SK-N-SH (cell line): ENCODE measurements around the gene DNAJB6. TPM values are rescaled to one million over a fixed set of nuclear protein-coding genes. Genes with fewer than 3 reads are reported as not detected.

Source experiments
- CTCF ChIA-PET: fragments of 300-600, 350-600 bp; formaldehyde crosslinking; extraction: SDS; loops from one replicate; lab custom pipeline; 2021; lab: Yijun Ruan, JAX
- POLR2A ChIA-PET: fragments of 350-600 bp; sonication (Branson Sonifier 250); formaldehyde crosslinking; extraction: SDS; loops from one replicate; lab custom pipeline; 2020; ENCODE audit warnings: antibody characterized with exemption, inconsistent platforms; lab: Yijun Ruan, JAX
- DNase-seq: peaks from one replicate; pipeline ENCODE4 v3.0.0; 2012
- H2AFZ ChIP-seq: fragments of 200-600 bp; sonication (generic); 2 replicates; pipeline ENCODE4 v1.8.1; 2016; ENCODE audit warnings: antibody characterized with exemption, mild to moderate bottlenecking, low read depth
- H3F3A ChIP-seq: fragments of 200-600 bp; sonication (generic); replicated peaks from 2 replicates; pipeline ENCODE3; 2016; ENCODE audit warnings: antibody characterized with exemption, mild to moderate bottlenecking; ENCODE audit not compliant: insufficient read depth
- H3K27ac ChIP-seq, 2 experiments: fragments of 200-500 bp in 1 of 2; fragments of 200-600 bp in 1 of 2; sonication (Bioruptor generic) in 1 of 2; sonication (generic), shearing (Covaris generic) in 1 of 2; 2 replicates each; pipeline versions ENCODE4 v1.5.1 to v1.6.1; 2014 to 2016; ENCODE audit warnings: low read depth in 2 of 2, inconsistent platforms in 1 of 2, low read length in 1 of 2, mild to moderate bottlenecking in 1 of 2, mixed read lengths in 1 of 2
- H3K27me3 ChIP-seq: fragments of 200-600 bp; sonication (generic), shearing (Covaris generic); 2 replicates; pipeline ENCODE4 v1.6.1; 2016; ENCODE audit warnings: mixed run types; ENCODE audit not compliant: insufficient read depth
- H3K36me3 ChIP-seq, 2 experiments: fragments of 200-500 bp in 1 of 2; fragments of 200-600 bp in 1 of 2; sonication (Bioruptor generic) in 1 of 2; sonication (generic) in 1 of 2; replicated peaks in 1 of 2; 2 replicates each; pipeline versions ENCODE3 to v1.5.1; 2014 to 2016; ENCODE audit warnings: low read length in 1 of 2, mild to moderate bottlenecking in 1 of 2; ENCODE audit not compliant: insufficient read depth in 2 of 2, control insufficient read depth in 1 of 2
- H3K4me1 ChIP-seq, 2 experiments: fragments of 200-500 bp in 1 of 2; fragments of 200-600 bp in 1 of 2; sonication (Bioruptor generic) in 1 of 2; sonication (generic), shearing (Covaris generic) in 1 of 2; 2 replicates each; pipeline versions ENCODE4 v1.5.1 to v1.6.1; 2014 to 2016; ENCODE audit warnings: low read depth in 1 of 2, low read length in 1 of 2, mixed run types in 1 of 2; ENCODE audit not compliant: insufficient read depth in 2 of 2, control insufficient read depth in 1 of 2
- H3K4me2 ChIP-seq: fragments of 200-600 bp; sonication (generic), shearing (Covaris generic); 2 replicates; pipeline ENCODE4 v1.6.1; 2017; ENCODE audit warnings: mixed run types
- H3K4me3 ChIP-seq, 2 experiments: fragments of 200-500 bp in 1 of 2; fragments of 200-600 bp in 1 of 2; sonication (Bioruptor generic) in 1 of 2; sonication (generic), shearing (Covaris generic) in 1 of 2; 2 replicates each; pipeline versions ENCODE4 v1.5.1 to v1.8.1; 2014 to 2016; ENCODE audit warnings: low read depth in 2 of 2, inconsistent platforms in 1 of 2, low read length in 1 of 2, mild to moderate bottlenecking in 1 of 2, mixed read lengths in 1 of 2, moderate library complexity in 1 of 2
- H3K79me2 ChIP-seq: fragments of 200-600 bp; sonication (generic); 2 replicates; pipeline ENCODE4 v1.8.1; 2017; ENCODE audit warnings: mild to moderate bottlenecking; ENCODE audit not compliant: insufficient read depth
- H3K9ac ChIP-seq: fragments of 200-600 bp; sonication (generic); 2 replicates; pipeline ENCODE4 v1.6.1; 2017; ENCODE audit warnings: mixed run types
- H3K9me2 ChIP-seq: fragments of 200-600 bp; sonication (generic); 2 replicates; pipeline ENCODE4 v1.6.1; 2017; ENCODE audit warnings: mixed run types
- H3K9me3 ChIP-seq: fragments of 200-600 bp; sonication (generic); 2 replicates; pipeline ENCODE4 v1.6.1; 2017; ENCODE audit warnings: mixed run types, mild to moderate bottlenecking, moderate library complexity
- H4K20me1 ChIP-seq: fragments of 200-600 bp; sonication (generic); 2 replicates; pipeline ENCODE4 v1.6.1; 2017; ENCODE audit warnings: mild to moderate bottlenecking, mixed run types; ENCODE audit not compliant: insufficient read depth
- EP300 ChIP-seq, 2 experiments: IDR thresholded peaks; 2 replicates each; pipeline versions ENCODE4 v1.4.0 to v1.6.1; 2012; ENCODE audit warnings: borderline replicate concordance in 1 of 2, low read depth in 1 of 2, low read length in 1 of 2
- EZH2phosphoT487 ChIP-seq: fragments of 200-600 bp; sonication (generic); IDR thresholded peaks from 2 replicates; pipeline ENCODE4 v1.6.1; 2017; ENCODE audit warnings: low read depth, mixed run types, mild to moderate bottlenecking, antibody characterized with exemption, moderate library complexity, borderline replicate concordance
- FOXM1 ChIP-seq: IDR thresholded peaks from 2 replicates; pipeline ENCODE4 v1.4.0; 2012; ENCODE audit warnings: low read depth, mild to moderate bottlenecking
- GABPA ChIP-seq: IDR thresholded peaks from 2 replicates; pipeline ENCODE4 v1.4.0; 2012; ENCODE audit warnings: low read depth, mild to moderate bottlenecking
- JUND ChIP-seq: IDR thresholded peaks from 2 replicates; pipeline ENCODE4 v1.4.0; 2012
- MEF2A ChIP-seq: IDR thresholded peaks from 2 replicates; pipeline ENCODE4 v1.4.0; 2012; ENCODE audit warnings: low read depth, borderline replicate concordance
- MXI1 ChIP-seq: IDR thresholded peaks from 2 replicates; pipeline ENCODE4 v1.6.1; 2012; ENCODE audit warnings: mild to moderate bottlenecking, low read depth, low read length, improper control_type of control experiment
- NFIC ChIP-seq: IDR thresholded peaks from 2 replicates; pipeline ENCODE4 v1.4.0; 2012; ENCODE audit warnings: borderline replicate concordance
- POLR2AphosphoS5 ChIP-seq: IDR thresholded peaks from 2 replicates; pipeline ENCODE4 v1.6.1; 2012; ENCODE audit warnings: low read depth, low read length
- SIN3A ChIP-seq: IDR thresholded peaks from 2 replicates; pipeline ENCODE4 v1.6.1; 2012; ENCODE audit warnings: low read depth, mild to moderate bottlenecking, low read length, moderate library complexity, borderline replicate concordance
- YY1 ChIP-seq: IDR thresholded peaks from 2 replicates; pipeline ENCODE4 v1.4.0; 2012; ENCODE audit warnings: low read depth, mild to moderate bottlenecking
- WGBS: methylation state at CpG from one replicate; pipeline ENCODE4 v1.1.6; 2017; ENCODE audit warnings: low lambda C conversion rate; 5-methylcytosine and 5-hydroxymethylcytosine counted together
- polyA plus RNA-seq, 3 experiments: library from polyadenylated mRNA; depleted of rRNA; stranded (reverse); fragments of >200 nt; gene quantifications; 2 replicates each; pipeline ENCODE4 v1.2.3, GENCODE V29; 2012
- TF ChIP-seq, protein P1 (sequence below): fragments of 150-350 bp; IDR thresholded peaks from 2 replicates; pipeline ENCODE4 v1.6.1; 2016; ENCODE audit warnings: mild to moderate bottlenecking, low read depth, low read length
- TF ChIP-seq, protein P2 (sequence below): fragments of 150-350 bp; IDR thresholded peaks from 2 replicates; pipeline ENCODE4 v1.6.1; 2017; ENCODE audit warnings: antibody characterized with exemption, low read length, low read depth, borderline replicate concordance

DNAJB6 gene
- polyA plus RNA-seq, 1 of the 3 experiments (the other 2 are of a cell fraction): 176 TPM

DNA sequence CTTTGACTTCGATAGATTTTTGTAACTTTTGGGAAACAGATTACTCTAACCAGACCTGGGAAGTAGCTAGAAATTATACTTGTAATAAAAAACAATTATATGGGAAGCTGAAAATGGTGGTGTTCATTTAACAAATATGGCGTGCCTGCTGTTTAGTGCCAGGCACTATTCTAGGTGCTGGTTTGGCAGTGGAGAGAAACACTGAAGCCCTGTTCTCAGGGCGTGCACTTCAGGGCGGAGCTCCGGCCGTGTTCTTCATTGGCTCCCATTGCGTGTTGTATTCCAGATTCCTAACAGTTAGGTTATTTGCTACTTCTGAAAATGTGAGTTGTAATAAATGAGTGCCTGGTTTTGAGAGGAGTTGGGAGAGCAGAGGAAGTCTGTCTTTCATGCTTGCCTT is 38.6 kb downstream of the DNAJB6 start:
- ChIA-PET CTCF (interaction anchor here (1.1 to 2.3 kb wide), 6 partner anchors 8 to 102 kb away, joined by 3 to 23 read pairs (median 4); no protein-coding TSS in a partner anchor), POLR2A (interaction anchor here (1.2 kb wide), 1 partner anchor 18 kb away, joined by 3 read pairs; no protein-coding TSS in a partner anchor)
- WGBS: 91% methylated on average over 7 of the region's 7 CpGs
- Histone ChIP-seq H3K4me1 (no peaks in the 10 kb centered on the region; a peak in 1 of 4 replicates), H3K9me2 (no peaks in the 10 kb centered on the region), H4K20me1 (peaks cover 97% of the 10 kb centered on the region), H3K9me3 (no peaks in the 10 kb centered on the region), H3K9ac (no peak overlapping the region), H3F3A (no peaks in the 10 kb centered on the region), H2AFZ (no peak overlapping the region), H3K4me3 (no peak overlapping the region), H3K79me2 (peaks cover 100% of the 10 kb centered on the region), H3K27ac (no peak overlapping the region), H3K27me3 (no peaks in the 10 kb centered on the region), H3K4me2 (no peak overlapping the region), H3K36me3 (peaks cover 43 to 62% of the 10 kb centered on the region in 2 experiments)
- no peak for DNase-seq
- TF ChIP-seq SIN3A (no peak), POLR2AphosphoS5 (no peak), FOXM1 (no peak), NFIC (no peak), MEF2A (no peak)

DNA sequence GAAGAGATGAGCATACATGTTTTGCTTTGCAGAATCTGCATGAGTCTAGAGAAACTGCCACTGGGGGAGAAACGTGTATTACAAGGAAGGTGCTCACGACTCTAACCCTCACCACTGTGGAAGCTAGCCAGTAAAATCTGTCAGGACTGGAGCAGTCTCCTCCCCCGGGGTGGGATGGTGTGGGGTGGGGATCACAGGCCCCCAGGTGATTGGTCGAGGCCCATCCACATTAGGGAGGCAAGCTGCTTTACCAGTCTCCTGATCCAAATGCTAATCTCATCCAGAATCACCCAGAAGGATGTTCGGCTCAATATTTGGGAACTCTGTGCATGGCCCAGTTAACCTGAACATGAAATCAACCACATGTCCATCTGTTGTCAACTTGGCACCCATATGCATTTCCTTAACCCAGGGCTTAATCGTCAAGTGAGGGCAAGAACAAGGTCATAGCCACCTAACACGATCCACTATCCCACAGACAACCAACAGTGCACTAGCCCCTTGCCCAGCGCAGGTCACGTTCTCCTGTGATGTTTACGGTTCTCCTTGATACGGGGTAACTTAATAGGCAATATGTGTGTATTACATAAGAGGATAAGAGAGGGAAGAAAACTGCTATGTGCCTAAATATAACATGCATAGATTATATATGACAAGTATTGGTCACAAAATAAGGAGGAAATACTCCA is 40.8 kb downstream of the DNAJB6 start:
- no peaks in the 10 kb centered on the region for H3K9me3 ChIP-seq
- WGBS: 90% methylated on average over 11 of the region's 11 CpGs
- ChIA-PET POLR2A (no interaction called here), CTCF (interaction anchor here (1.0 to 2.3 kb wide), 4 partner anchors 9 to 104 kb away, joined by 4 to 35 read pairs (median 8); no protein-coding TSS in a partner anchor)
- H3K79me2 ChIP-seq: peaks cover 100% of the 10 kb centered on the region
- TF ChIP-seq JUND (no peak), NFIC (no peak), MXI1 (no peak), EZH2phosphoT487 (no peak), GABPA (no peak), YY1 (no peak), EP300 (IDR thresholded peaks at IDR 0.05; ENCODE audit: borderline replicate concordance in 1 of 2, low read depth in 1 of 2, low read length in 1 of 2) (no peak), POLR2AphosphoS5 (no peak)
- TF ChIP-seq, protein P1, sequence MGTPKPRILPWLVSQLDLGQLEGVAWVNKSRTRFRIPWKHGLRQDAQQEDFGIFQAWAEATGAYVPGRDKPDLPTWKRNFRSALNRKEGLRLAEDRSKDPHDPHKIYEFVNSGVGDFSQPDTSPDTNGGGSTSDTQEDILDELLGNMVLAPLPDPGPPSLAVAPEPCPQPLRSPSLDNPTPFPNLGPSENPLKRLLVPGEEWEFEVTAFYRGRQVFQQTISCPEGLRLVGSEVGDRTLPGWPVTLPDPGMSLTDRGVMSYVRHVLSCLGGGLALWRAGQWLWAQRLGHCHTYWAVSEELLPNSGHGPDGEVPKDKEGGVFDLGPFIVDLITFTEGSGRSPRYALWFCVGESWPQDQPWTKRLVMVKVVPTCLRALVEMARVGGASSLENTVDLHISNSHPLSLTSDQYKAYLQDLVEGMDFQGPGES: no peak
- TF ChIP-seq, protein P2, sequence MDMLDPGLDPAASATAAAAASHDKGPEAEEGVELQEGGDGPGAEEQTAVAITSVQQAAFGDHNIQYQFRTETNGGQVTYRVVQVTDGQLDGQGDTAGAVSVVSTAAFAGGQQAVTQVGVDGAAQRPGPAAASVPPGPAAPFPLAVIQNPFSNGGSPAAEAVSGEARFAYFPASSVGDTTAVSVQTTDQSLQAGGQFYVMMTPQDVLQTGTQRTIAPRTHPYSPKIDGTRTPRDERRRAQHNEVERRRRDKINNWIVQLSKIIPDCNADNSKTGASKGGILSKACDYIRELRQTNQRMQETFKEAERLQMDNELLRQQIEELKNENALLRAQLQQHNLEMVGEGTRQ: no peak
- H3K4me1 ChIP-seq: no peaks in the 10 kb centered on the region; a peak in 1 of 4 replicates
- peaks cover 44 to 60% of the 10 kb centered on the region in 2 experiments for H3K36me3 ChIP-seq
- no peak overlapping the region for H3K27ac ChIP-seq
- no peaks in the 10 kb centered on the region for H3K9me2 ChIP-seq
- H3K9ac ChIP-seq: no peak overlapping the region
- H4K20me1 ChIP-seq: peaks cover 95% of the 10 kb centered on the region
- no peak overlapping the region for H3K4me2 ChIP-seq
- H3K4me3 ChIP-seq: no peak overlapping the region
- H2AFZ ChIP-seq: no peak overlapping the region
- no peaks in the 10 kb centered on the region for H3F3A ChIP-seq
- no peaks in the 10 kb centered on the region for H3K27me3 ChIP-seq
- no peak for DNase-seq
